Measurements from ENCODE around the gene PSMB9. TPM values are rescaled to one million over a fixed set of nuclear protein-coding genes. Genes with fewer than 3 reads are reported as not detected.

Gene PSMB9
- total and polyA plus RNA-seq, 11 donors: 8.9 to 182 (median 15.7) TPM

- H3K9me3 ChIP-seq: no peaks in the 10 kb centered on the region
- peak within 1 kb of the TSS; percentile 69 to 100 (median 96) for H3K27ac ChIP-seq
- TF ChIP-seq, protein P1, sequence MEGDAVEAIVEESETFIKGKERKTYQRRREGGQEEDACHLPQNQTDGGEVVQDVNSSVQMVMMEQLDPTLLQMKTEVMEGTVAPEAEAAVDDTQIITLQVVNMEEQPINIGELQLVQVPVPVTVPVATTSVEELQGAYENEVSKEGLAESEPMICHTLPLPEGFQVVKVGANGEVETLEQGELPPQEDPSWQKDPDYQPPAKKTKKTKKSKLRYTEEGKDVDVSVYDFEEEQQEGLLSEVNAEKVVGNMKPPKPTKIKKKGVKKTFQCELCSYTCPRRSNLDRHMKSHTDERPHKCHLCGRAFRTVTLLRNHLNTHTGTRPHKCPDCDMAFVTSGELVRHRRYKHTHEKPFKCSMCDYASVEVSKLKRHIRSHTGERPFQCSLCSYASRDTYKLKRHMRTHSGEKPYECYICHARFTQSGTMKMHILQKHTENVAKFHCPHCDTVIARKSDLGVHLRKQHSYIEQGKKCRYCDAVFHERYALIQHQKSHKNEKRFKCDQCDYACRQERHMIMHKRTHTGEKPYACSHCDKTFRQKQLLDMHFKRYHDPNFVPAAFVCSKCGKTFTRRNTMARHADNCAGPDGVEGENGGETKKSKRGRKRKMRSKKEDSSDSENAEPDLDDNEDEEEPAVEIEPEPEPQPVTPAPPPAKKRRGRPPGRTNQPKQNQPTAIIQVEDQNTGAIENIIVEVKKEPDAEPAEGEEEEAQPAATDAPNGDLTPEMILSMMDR (IDR thresholded peaks at IDR 0.05): peak; percentile 92 to 99 (median 97)
- peak in 1 of 2 donors; percentile 35 for TF ChIP-seq POLR2A (IDR thresholded peaks at IDR 0.05)
- DNase-seq: peak; percentile 95 to 98 (median 96)
- ATAC-seq: peak; percentile 95 to 97 (median 96)
- peaks cover 0 to 60% (median 19%) of the 10 kb centered on the region in 12 donors for H3K4me1 ChIP-seq
- peak within 1 kb of the TSS; percentile 60 to 96 (median 78) for H3K4me3 ChIP-seq
- peaks cover 0 to 72% (median 51%) of the 10 kb centered on the region in 9 donors for H3K36me3 ChIP-seq
- intact Hi-C loops (cut with DNase I): loop anchor here in 8 of 10 donors (1.0 to 5.0 kb wide), 8 partner anchors 14 to 34 kb away; partner anchors contain the start of genes PSMB9 (in 5 of the 8) and TAP1 (in 2 of the 8)
- WGBS, 4 donors: 0 to 1% (median 1%) methylated on average over 30 to 57 of the region's 57 CpGs
- no peaks in the 10 kb centered on the region for H3K27me3 ChIP-seq
Observed at GRCh38 chr6:32838114-32838958, 15.7 kb upstream of the PSMB9 start, which contains the start of gene TAP2. Gene TAP2 (minus strand): TSS chr6:32838739. CDS start chr6:32838233, 506 bp downstream.

- intact Hi-C loops (cut with DNase I): loop anchor here in 5 of 10 donors (2.0 to 5.0 kb wide), 4 partner anchors 13 to 33 kb away; partner anchors contain the start of genes PSMB9 (in 3 of the 5) and TAP1 (in 1 of the 5)
- DNase-seq (peak in 1 of 5 donors; percentile 40), ATAC-seq (no peak)
- Histone ChIP-seq H3K27ac (peak overlapping the region in 10 of 12 donors; percentile 85 to 100 (median 96)), H3K27me3 (no peaks in the 10 kb centered on the region), H3K4me1 (peaks cover 0 to 60% (median 21%) of the 10 kb centered on the region in 12 donors), H3K9me3 (no peaks in the 10 kb centered on the region), H3K36me3 (peaks cover 0 to 62% (median 42%) of the 10 kb centered on the region in 9 donors), H3K4me3 (no peak overlapping the region)
- WGBS, 4 donors: 86 to 91% (median 88%) methylated on average over 15 of the region's 15 CpGs
- TF ChIP-seq, protein P1 (IDR thresholded peaks at IDR 0.05): no peak
- TF ChIP-seq POLR2A (IDR thresholded peaks at IDR 0.05): no peak
Observed at GRCh38 chr6:32839356-32839755, 14.6 kb upstream of the PSMB9 start.

DNA sequence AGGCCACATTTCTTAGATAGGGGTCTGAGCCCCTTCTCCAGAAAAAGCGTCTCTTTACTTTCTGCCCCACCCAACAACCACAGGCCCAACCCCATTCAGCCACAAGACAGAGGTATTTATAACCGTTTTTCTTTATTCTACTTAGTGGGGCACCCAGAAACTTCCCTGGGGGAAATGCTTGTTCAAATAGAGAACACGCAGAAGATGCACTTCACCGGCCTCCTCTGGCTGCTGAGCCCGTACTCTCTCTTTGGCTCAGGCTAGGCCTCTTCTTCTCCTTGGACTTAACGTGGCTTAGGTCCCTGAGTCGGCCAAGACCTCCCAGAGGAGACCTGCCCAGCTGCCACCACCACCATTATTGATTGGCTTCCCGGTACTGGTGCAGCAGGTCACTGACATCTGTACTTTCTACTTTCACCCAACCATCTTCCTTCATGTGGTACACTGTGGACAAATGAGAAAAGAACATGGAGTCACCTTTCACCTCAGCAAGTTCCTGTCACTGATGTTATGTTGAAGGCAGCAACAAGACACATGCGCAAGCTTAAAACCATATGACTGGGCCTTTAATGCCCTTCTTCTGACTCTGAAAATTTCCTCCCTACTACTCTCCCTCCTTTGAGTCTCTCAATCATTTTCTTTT, 13.3 kb upstream of the PSMB9 start:
- no peak for ATAC-seq
- no peaks in the 10 kb centered on the region for H3K9me3 ChIP-seq
- H3K27ac ChIP-seq: peak overlapping the region in 1 of 12 donors; percentile 100
- intact Hi-C loops (cut with DNase I): loop anchor here in 2 of 10 donors (5.0 kb wide), 2 partner anchors 127 to 132 kb away; partner anchors contain the start of gene BRD2 (in 1 of the 2)
- H3K4me3 ChIP-seq: no peak overlapping the region
- H3K27me3 ChIP-seq: no peaks in the 10 kb centered on the region
- DNase-seq: peak in 1 of 5 donors; percentile 16
- TF ChIP-seq, protein P1 (IDR thresholded peaks at IDR 0.05): no peak
- no peak for TF ChIP-seq POLR2A (IDR thresholded peaks at IDR 0.05)
- 82 to 89% (median 87%) methylated on average over 9 of the region's 9 CpGs for WGBS, 4 donors
- H3K4me1 ChIP-seq: peaks cover 0 to 71% (median 23%) of the 10 kb centered on the region in 12 donors
- peaks cover 0 to 59% (median 36%) of the 10 kb centered on the region in 9 donors for H3K36me3 ChIP-seq
